SW480 (cell line): Measurements from ENCODE around the gene RAB4A.
"Not testable (repeated sequence)": the region's sequence is repeated elsewhere in the genome, so short reads cannot be mapped to it uniquely, and the experiment has no call there.

Experiments
- DNase-seq: peaks from one replicate; pipeline ENCODE4 v3.0.0-alpha.2; 2016; ENCODE audit warnings: low spot score

The RAB4A gene

GRCh38 chr1:229298420-229298819 is 27.5 kb downstream of the RAB4A start:
- no peak for DNase-seq

- DNase-seq = no peak
Measured at GRCh38 chr1:229298887-229299503, 28.1 kb downstream of the RAB4A start.

GRCh38 chr1:229300099-229300757 is 29.3 kb downstream of the RAB4A start:
- no peak for DNase-seq

- no peak for DNase-seq
Measured at GRCh38 chr1:229302740-229303139, 31.8 kb downstream of the RAB4A start.

GRCh38 chr1:229303855-229304254 is 32.9 kb downstream of the RAB4A start:
- DNase-seq = no peak

- DNase-seq = no peak
Measured at GRCh38 chr1:229305392-229305791, 34.5 kb downstream of the RAB4A start.

GRCh38 chr1:229309074-229309473 is 38.2 kb downstream of the RAB4A start:
- DNase-seq = no peak

GRCh38 chr1:229309684-229310083 is 38.8 kb downstream of the RAB4A start:
- no peak for DNase-seq

- no peak for DNase-seq
Measured at GRCh38 chr1:229310833-229311232, 39.9 kb downstream of the RAB4A start.

GRCh38 chr1:229316166-229316565 is 45.3 kb downstream of the RAB4A start:
- DNase-seq = no peak

GRCh38 chr1:229318056-229318455 is 47.1 kb downstream of the RAB4A start:
- no peak for DNase-seq

GRCh38 chr1:229319487-229319886 is 48.6 kb downstream of the RAB4A start:
- no peak for DNase-seq

GRCh38 chr1:229323201-229323600 is 52.3 kb downstream of the RAB4A start:
- no peak for DNase-seq

GRCh38 chr1:229323885-229324553 is 53.1 kb downstream of the RAB4A start:
- no peak for DNase-seq

- no peak for DNase-seq
Measured at GRCh38 chr1:229325401-229325800, 54.5 kb downstream of the RAB4A start.

GRCh38 chr1:229325853-229326487 is 55.1 kb downstream of the RAB4A start:
- no peak for DNase-seq

GRCh38 chr1:229326601-229327000 is 55.7 kb downstream of the RAB4A start:
- no peak for DNase-seq

GRCh38 chr1:229327765-229328164 is 56.9 kb downstream of the RAB4A start:
- DNase-seq = not testable (repeated sequence)

- no peak for DNase-seq
Measured at GRCh38 chr1:229328598-229329362, 57.9 kb downstream of the RAB4A start.

- DNase-seq = no peak
Measured at GRCh38 chr1:229334269-229334668, 63.4 kb downstream of the RAB4A start.

GRCh38 chr1:229334716-229335115 is 63.8 kb downstream of the RAB4A start:
- DNase-seq = no peak

GRCh38 chr1:229336345-229336744 is 65.4 kb downstream of the RAB4A start:
- no peak for DNase-seq
